Measurements from ENCODE around the gene TSPAN3. TPM values are rescaled to one million over a fixed set of nuclear protein-coding genes. Genes with fewer than 3 reads are reported as not detected.

TSPAN3 gene
- total RNA-seq, 6 experiments from 2014 or later: 35.6 to 103 (median 63.2) TPM

DNA sequence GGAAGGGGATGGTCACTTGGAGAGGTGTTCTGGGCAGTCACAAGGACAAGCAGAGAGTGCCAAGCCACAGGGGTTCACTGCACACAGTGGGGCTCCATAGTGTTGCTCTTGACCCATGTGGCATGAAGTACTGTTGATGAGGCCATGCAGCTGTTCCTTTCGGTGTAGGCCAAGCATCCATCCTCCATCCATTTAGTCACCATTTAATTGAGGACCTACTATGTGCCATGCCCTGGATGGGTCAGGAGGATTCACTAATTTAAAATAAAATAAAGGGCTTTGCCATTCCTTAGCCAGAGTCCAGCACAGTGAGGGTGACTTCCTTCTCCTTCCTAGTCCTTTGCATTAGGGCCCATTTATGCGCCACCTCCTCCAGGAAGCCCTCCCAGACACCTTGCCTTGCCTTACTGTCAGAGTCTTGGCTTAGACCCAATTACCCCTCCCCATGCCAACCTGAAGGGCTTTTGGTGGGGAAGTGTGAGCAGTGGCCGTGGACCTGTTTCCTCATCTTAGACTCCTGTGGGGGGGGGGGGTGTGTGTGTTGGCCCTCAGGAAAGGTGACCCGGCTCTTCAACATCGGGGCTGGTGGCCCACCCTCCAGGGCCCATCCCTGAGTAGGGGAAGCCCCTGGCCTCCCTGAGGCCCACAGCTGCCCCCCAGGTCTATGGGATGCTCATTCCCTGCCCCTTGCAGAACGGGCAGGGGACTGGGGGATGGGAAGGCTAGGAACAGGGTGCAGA lies 50.4 kb downstream of the TSPAN3 start:
- no peaks in the 10 kb centered on the region for H3K27me3 ChIP-seq
- no peak overlapping the region for H3K4me3 ChIP-seq
- no peaks in the 10 kb centered on the region for H3K9me3 ChIP-seq
- peak in 1 of 3 donors; percentile 40 for DNase-seq
- TF ChIP-seq POLR2A (IDR thresholded peaks at IDR 0.05): no peak
- TF ChIP-seq, protein P1, sequence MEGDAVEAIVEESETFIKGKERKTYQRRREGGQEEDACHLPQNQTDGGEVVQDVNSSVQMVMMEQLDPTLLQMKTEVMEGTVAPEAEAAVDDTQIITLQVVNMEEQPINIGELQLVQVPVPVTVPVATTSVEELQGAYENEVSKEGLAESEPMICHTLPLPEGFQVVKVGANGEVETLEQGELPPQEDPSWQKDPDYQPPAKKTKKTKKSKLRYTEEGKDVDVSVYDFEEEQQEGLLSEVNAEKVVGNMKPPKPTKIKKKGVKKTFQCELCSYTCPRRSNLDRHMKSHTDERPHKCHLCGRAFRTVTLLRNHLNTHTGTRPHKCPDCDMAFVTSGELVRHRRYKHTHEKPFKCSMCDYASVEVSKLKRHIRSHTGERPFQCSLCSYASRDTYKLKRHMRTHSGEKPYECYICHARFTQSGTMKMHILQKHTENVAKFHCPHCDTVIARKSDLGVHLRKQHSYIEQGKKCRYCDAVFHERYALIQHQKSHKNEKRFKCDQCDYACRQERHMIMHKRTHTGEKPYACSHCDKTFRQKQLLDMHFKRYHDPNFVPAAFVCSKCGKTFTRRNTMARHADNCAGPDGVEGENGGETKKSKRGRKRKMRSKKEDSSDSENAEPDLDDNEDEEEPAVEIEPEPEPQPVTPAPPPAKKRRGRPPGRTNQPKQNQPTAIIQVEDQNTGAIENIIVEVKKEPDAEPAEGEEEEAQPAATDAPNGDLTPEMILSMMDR (IDR thresholded peaks at IDR 0.05): no peak
- intact Hi-C loops (cut with DNase I): loop anchor here in 1 of 2 donors (10.0 kb wide), 1 partner anchor 524 kb away; no protein-coding TSS in a partner anchor
- H3K27ac ChIP-seq: no peak overlapping the region
- H3K4me1 ChIP-seq: no peaks in the 10 kb centered on the region
- H3K36me3 ChIP-seq: no peaks in the 10 kb centered on the region
- ATAC-seq: no peak
- 62% methylated on average over 5 of the region's 6 CpGs for WGBS (ENCODE audit: insufficient coverage, low coverage, low lambda C conversion rate, missing lambda C conversion rate)

DNA sequence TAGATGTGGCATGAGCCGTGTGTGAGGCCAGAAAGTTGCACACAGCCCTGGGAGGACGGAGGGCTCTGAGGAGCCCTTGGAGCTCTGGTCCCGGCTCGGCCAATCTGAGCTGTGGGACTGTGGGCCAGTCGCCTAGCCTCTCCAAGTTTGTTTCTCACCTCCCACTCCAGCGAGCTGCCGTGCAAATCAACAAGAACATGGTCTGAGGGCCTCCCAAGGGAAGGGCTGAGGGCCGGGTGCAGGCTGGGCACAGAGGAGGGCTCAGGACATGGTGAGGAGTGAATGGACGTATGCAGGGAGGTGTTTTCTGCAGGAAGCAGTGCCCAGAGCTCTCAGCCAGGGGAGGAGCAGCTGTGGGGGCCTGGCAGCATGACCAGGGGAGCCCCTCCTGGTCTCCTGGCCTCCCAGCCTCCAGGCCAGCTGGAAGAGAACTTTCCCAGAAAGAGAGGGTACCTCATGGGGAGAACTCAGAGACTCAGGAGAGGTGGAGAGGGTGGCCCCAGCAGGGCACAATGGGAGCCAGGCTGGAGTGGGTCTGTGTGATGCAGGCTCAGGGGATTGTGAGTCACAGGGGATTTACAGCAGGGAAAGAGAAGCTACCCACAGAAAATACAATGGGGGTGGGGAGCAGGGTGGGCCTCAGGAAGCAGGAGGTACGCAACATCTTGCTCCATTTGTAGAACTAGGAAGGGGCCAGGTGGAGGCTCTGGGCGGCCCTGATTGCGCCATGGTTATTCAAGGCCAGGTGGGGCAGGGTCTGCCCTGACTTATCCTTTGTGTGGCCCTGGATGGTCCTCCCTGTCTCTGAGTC lies 51.2 kb downstream of the TSPAN3 start:
- H3K27ac ChIP-seq: no peak overlapping the region
- 68% methylated on average over 4 of the region's 12 CpGs for WGBS (ENCODE audit: insufficient coverage, low coverage, low lambda C conversion rate, missing lambda C conversion rate)

DNA sequence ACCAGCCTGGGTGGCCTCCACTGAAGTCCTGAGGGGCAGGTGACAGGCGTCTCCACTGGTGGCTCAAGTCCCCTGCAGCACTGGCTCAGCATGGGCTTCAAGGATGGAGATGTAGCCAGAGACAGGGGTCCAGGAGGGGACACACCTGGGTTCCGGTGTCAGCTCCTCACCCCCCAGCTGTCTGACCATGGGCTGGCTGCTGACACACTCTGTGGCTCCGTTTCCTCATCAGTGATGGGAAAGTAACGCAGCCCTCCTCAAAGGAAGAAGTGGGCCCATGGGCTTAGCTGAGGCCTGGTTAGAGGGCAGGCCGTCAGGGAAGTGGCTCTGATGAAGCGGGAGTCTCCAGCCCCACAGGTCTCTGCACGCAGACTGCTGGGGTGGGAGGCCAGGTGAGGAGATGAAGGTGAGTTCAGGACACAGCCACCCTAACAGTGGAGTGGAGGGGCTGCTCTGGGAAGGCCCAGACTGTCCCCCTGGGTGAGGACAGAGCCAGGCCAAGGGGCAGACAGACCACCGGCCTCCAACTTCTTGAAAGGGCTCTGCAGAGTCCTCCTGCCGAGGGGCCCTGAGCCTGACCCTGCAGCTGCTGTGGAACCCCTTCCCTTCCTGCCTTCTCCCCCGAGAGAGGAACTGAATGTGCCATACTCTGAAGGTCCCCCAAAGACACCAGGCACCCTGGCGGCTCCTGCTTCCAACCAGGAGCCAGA lies 52.0 kb downstream of the TSPAN3 start:
- H3K9me3 ChIP-seq: no peaks in the 10 kb centered on the region
- H3K27me3 ChIP-seq: no peaks in the 10 kb centered on the region
- H3K4me3 ChIP-seq: no peak overlapping the region
- H3K4me1 ChIP-seq: no peaks in the 10 kb centered on the region
- intact Hi-C loops (cut with DNase I): no loop called here
- no peak overlapping the region for H3K27ac ChIP-seq
- DNase-seq: peak in 1 of 3 donors; percentile 39
- WGBS (ENCODE audit: insufficient coverage, low coverage, low lambda C conversion rate, missing lambda C conversion rate): 57% methylated on average over 4 of the region's 11 CpGs
- no peak for ATAC-seq
- TF ChIP-seq, protein P1 (IDR thresholded peaks at IDR 0.05): no peak
- TF ChIP-seq POLR2A (IDR thresholded peaks at IDR 0.05): no peak
- H3K36me3 ChIP-seq: no peaks in the 10 kb centered on the region

More for the DNA sequence above, 51.2 kb downstream of the TSPAN3 start:
- no peak for ATAC-seq
- H3K36me3 ChIP-seq: no peaks in the 10 kb centered on the region
- H3K4me1 ChIP-seq: no peaks in the 10 kb centered on the region
- H3K4me3 ChIP-seq: no peak overlapping the region
- peak in 1 of 3 donors; percentile 32 for DNase-seq
- H3K27me3 ChIP-seq: no peaks in the 10 kb centered on the region
- no peaks in the 10 kb centered on the region for H3K9me3 ChIP-seq
- TF ChIP-seq, protein P1 (IDR thresholded peaks at IDR 0.05): no peak
- no peak for TF ChIP-seq POLR2A (IDR thresholded peaks at IDR 0.05)
- intact Hi-C loops (cut with DNase I): loop anchor here in 1 of 2 donors (10.0 kb wide), 1 partner anchor 525 kb away; no protein-coding TSS in a partner anchor
